Neuronal stem cell (in vitro differentiated cells): ENCODE results near the gene ILK.

Experiments
- DNase-seq: peaks from one replicate; pipeline ENCODE4 v3.0.0-alpha.2; 2013; ENCODE audit warnings: low spot score
- H2AFZ ChIP-seq: one replicate; pipeline ENCODE4 v1.6.1; 2013; ENCODE audit warnings: mild to moderate bottlenecking, low read length, inconsistent platforms
- H2AK5ac ChIP-seq: 2 replicates; pipeline ENCODE4 v1.6.1; 2013; ENCODE audit warnings: low read depth, mild to moderate bottlenecking, inconsistent platforms, low read length, moderate library complexity, mixed read lengths
- H2BK120ac ChIP-seq: 2 replicates; pipeline ENCODE4 v1.6.1; 2013; ENCODE audit warnings: low read depth, mild to moderate bottlenecking, inconsistent platforms, low read length, moderate library complexity, mixed read lengths
- H2BK12ac ChIP-seq: one replicate; pipeline ENCODE4 v1.6.1; 2013; ENCODE audit warnings: low read length, inconsistent platforms
- H2BK15ac ChIP-seq: 2 replicates; pipeline ENCODE4 v1.6.1; 2013; ENCODE audit warnings: mild to moderate bottlenecking, low read length, inconsistent platforms, mixed read lengths
- H2BK5ac ChIP-seq: one replicate; pipeline ENCODE4 v1.6.1; 2013; ENCODE audit warnings: inconsistent platforms, mild to moderate bottlenecking, low read length, moderate library complexity
- H3K14ac ChIP-seq: one replicate; pipeline ENCODE4 v1.6.1; 2013; ENCODE audit warnings: low read length, inconsistent platforms
- H3K18ac ChIP-seq: 2 replicates; pipeline ENCODE4 v1.6.1; 2013; ENCODE audit warnings: low read length, inconsistent platforms
- H3K23ac ChIP-seq: 2 replicates; pipeline ENCODE4 v1.6.1; 2013; ENCODE audit warnings: low read depth, mild to moderate bottlenecking, mixed read lengths, low read length, inconsistent platforms; ENCODE audit not compliant: poor library complexity
- H3K27ac ChIP-seq: replicated peaks from 3 replicates; pipeline ENCODE4 v1.5.1; 2013; ENCODE audit warnings: low read length, inconsistent platforms
- H3K27me3 ChIP-seq, 3 experiments: 2 replicates each; pipeline ENCODE4 v1.6.1; 2013; ENCODE audit warnings: low read length in 3 of 3, mild to moderate bottlenecking in 2 of 3, inconsistent platforms in 1 of 3, low read depth in 1 of 3, mixed read lengths in 1 of 3, moderate library complexity in 1 of 3; ENCODE audit not compliant: control insufficient read depth in 3 of 3, insufficient read depth in 3 of 3
- H3K36me3 ChIP-seq, 2 donors: replicated peaks in 1 of 2; 2 replicates each; pipeline ENCODE4 v1.6.1; 2013; ENCODE audit warnings: low read length in 2 of 2; ENCODE audit not compliant: control insufficient read depth in 2 of 2, insufficient read depth in 2 of 2
- H3K4ac ChIP-seq: 2 replicates; pipeline ENCODE4 v1.6.1; 2013; ENCODE audit warnings: inconsistent platforms, mild to moderate bottlenecking, low read length, moderate library complexity
- H3K4me1 ChIP-seq, 2 donors: 1 replicate in 1 of 2; 2 replicates in 1 of 2; pipeline ENCODE4 v1.6.1; 2013; ENCODE audit warnings: low read length in 2 of 2, low read depth in 1 of 2; ENCODE audit not compliant: control insufficient read depth in 2 of 2, insufficient read depth in 1 of 2
- H3K4me2 ChIP-seq: one replicate; pipeline ENCODE4 v1.6.1; 2013; ENCODE audit warnings: mild to moderate bottlenecking, low read length, inconsistent platforms; ENCODE audit not compliant: insufficient read depth, poor library complexity, severe bottlenecking
- H3K4me3 ChIP-seq, 2 donors: 2 replicates each; pipeline ENCODE4 v1.5.1; 2013; ENCODE audit warnings: low read length in 2 of 2, mild to moderate bottlenecking in 2 of 2, inconsistent platforms in 1 of 2, moderate library complexity in 1 of 2
- H3K79me1 ChIP-seq: one replicate; pipeline ENCODE4 v1.6.1; 2013; ENCODE audit warnings: low read depth, mild to moderate bottlenecking, inconsistent platforms, low read length, moderate library complexity
- H3K9ac ChIP-seq: one replicate; pipeline ENCODE4 v1.6.1; 2013; ENCODE audit warnings: mild to moderate bottlenecking, low read depth, low read length, inconsistent platforms; ENCODE audit not compliant: poor library complexity
- H3K9me3 ChIP-seq, 2 donors: replicated peaks in 1 of 2; 2 replicates each; pipeline versions ENCODE3 to v1.6.1; 2013; ENCODE audit warnings: low read length in 2 of 2, mild to moderate bottlenecking in 2 of 2, inconsistent platforms in 1 of 2, low read depth in 1 of 2, mixed read lengths in 1 of 2, moderate library complexity in 1 of 2; ENCODE audit not compliant: control insufficient read depth in 2 of 2, insufficient read depth in 1 of 2
- H4K8ac ChIP-seq: one replicate; pipeline ENCODE4 v1.6.1; 2013; ENCODE audit warnings: low read depth, mild to moderate bottlenecking, inconsistent platforms, low read length, moderate library complexity
- H4K91ac ChIP-seq: one replicate; pipeline ENCODE4 v1.6.1; 2013; ENCODE audit warnings: low read length, low read depth, mild to moderate bottlenecking, inconsistent platforms; ENCODE audit not compliant: poor library complexity
- WGBS, 2 donors: extraction: QIAGEN DNeasy Blood & Tissue Kit; methylation state at CpG; one replicate each; pipeline ENCODE4 v1.1.7; 2013; ENCODE audit warnings: missing lambda C conversion rate in 2 of 2, mixed read lengths in 1 of 2; ENCODE audit not compliant: insufficient read length in 2 of 2, insufficient replicate concordance in 1 of 2; ENCODE audit errors: extremely low coverage in 2 of 2; 5-methylcytosine and 5-hydroxymethylcytosine counted together

ILK gene

DNA sequence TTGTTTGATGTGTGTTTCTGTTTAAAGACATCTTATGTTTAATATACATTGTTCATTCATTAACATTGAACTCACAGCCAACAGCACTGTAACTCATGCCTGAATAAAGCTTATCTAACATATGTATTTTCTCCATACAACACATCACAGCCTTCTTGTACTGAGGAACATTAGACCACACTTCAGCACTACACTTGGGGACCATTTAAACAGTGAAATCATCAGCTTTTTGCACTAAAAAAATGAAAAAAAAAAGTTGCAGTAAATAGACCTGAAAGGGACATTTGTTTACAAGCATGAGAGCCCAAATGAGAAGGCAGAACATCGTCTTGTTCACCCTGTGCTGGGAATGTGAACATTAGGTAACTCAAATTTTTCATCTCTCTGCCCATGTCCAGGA lies 31.0 kb downstream of the ILK start:
- Histone ChIP-seq H3K36me3 (peaks cover 3 to 81% of the 10 kb centered on the region in 2 donors), H3K27me3 (peaks cover 0 to 20% (median 3%) of the 10 kb centered on the region in 3 experiments), H3K27ac (no peak overlapping the region), H2BK120ac (no peak overlapping the region), H3K9ac (no peak overlapping the region), H2BK5ac (no peak overlapping the region), H3K23ac (no peak overlapping the region), H3K4me1 (peaks cover 10% of the 10 kb centered on the region in 2 donors), H4K91ac (no peak overlapping the region), H3K4ac (no peak overlapping the region), H2BK15ac (no peak overlapping the region), H2AK5ac (no peak overlapping the region), H2AFZ (no peak overlapping the region), H3K4me3 (no peak overlapping the region), H3K14ac (no peak overlapping the region), H3K9me3 (peaks cover 0 to 3% of the 10 kb centered on the region in 2 donors), H3K4me2 (no peak overlapping the region), H2BK12ac (no peak overlapping the region), H3K79me1 (peaks cover 1% of the 10 kb centered on the region), H3K18ac (no peak overlapping the region), H4K8ac (no peak overlapping the region)
- DNase-seq = no peak
- WGBS, 2 donors = no CpG with 5 or more reads among the region's 1 CpG

DNA sequence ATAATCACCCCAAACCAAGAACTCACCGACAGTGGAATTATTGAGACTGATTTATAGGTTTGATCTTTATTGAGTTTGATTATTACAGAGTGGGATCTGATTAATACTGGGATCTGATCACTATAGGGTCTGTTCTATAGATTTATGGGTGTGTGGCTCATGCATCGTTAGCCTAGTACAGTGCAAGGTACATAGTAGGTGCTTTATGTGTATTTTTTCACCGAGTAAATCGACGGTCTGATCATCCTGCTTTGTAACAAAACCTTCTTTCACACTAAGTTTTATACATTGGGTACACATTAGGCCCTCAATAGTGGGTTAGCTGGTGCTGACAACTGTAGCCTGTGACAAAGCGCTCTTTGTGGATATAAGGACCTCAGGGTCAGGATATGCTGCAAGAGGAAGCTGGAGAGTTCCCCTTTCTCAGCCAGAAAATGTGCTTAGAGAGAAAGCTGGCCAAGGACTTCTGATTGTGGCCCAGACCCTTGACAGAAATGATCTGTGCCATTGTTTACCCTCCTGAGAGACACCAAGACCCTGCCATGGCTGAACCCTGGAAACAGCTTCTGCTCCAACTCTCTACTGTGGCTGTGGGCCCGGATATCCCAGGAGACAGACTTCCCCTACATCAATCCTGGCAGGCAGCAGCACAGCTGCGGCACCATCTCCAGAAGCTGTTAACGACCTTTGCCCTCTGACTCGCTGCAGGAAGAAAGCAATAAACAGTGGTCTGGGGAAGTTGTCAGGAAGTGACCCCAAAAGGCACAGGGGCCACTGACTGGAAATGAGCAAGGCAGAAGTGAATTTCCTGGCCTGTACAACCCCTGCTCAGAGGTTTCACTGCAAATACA lies 31.7 kb downstream of the ILK start:
- WGBS, 2 donors = no CpG with 5 or more reads among the region's 10 CpGs
- no peak overlapping the region for H3K4me2 ChIP-seq
- H3K14ac ChIP-seq = no peak overlapping the region
- H3K4me3 ChIP-seq = no peak overlapping the region
- H3K9ac ChIP-seq = no peak overlapping the region
- no peaks in the 10 kb centered on the region for H3K9me3 ChIP-seq
- peak overlapping the region; percentile 13 for H2AFZ ChIP-seq
- no peak overlapping the region for H2BK120ac ChIP-seq
- no peak overlapping the region for H2AK5ac ChIP-seq
- no peaks in the 10 kb centered on the region for H3K79me1 ChIP-seq
- no peak overlapping the region for H3K18ac ChIP-seq
- no peak for DNase-seq
- H4K91ac ChIP-seq = no peak overlapping the region
- no peak overlapping the region for H3K4ac ChIP-seq
- H3K36me3 ChIP-seq = peaks cover 8 to 84% of the 10 kb centered on the region in 2 donors
- no peak overlapping the region for H3K27ac ChIP-seq
- no peak overlapping the region for H2BK5ac ChIP-seq
- peaks cover 0 to 13% (median 0%) of the 10 kb centered on the region in 3 experiments for H3K27me3 ChIP-seq
- H4K8ac ChIP-seq = no peak overlapping the region
- peaks cover 5 to 10% of the 10 kb centered on the region in 2 donors for H3K4me1 ChIP-seq
- no peak overlapping the region for H3K23ac ChIP-seq
- H2BK15ac ChIP-seq = no peak overlapping the region
- no peak overlapping the region for H2BK12ac ChIP-seq

DNA sequence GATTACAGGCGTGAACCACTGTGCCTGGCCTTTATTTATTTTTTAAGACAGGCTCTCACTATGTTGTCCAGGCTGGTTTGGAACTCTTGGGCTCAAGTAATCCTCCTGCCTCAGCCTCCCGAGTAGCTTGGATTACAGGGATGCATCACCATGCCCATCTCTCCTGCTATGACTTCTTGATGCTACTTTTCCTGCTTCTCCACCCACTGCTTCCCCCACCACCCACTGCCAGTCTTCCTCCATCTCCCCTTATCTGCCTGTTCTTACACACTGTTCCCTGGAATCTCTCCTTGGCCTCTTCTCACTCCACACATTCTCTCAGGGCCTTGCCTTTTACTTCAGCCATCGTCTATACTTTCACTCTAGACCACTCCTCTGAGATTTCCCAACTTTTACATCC lies 32.9 kb downstream of the ILK start:
- Histone ChIP-seq H2BK120ac (no peak overlapping the region), H3K23ac (no peak overlapping the region), H3K4me3 (no peak overlapping the region), H3K36me3 (peaks cover 7 to 85% of the 10 kb centered on the region in 2 donors), H3K9me3 (no peaks in the 10 kb centered on the region), H2AFZ (no peak overlapping the region), H3K27ac (no peak overlapping the region), H3K27me3 (peaks cover 0 to under 1% (median 0%) of the 10 kb centered on the region in 3 experiments), H2BK15ac (no peak overlapping the region), H3K14ac (no peak overlapping the region), H4K8ac (no peak overlapping the region), H3K79me1 (no peaks in the 10 kb centered on the region), H4K91ac (no peak overlapping the region), H2BK5ac (no peak overlapping the region), H3K9ac (no peak overlapping the region), H2BK12ac (no peak overlapping the region), H3K18ac (no peak overlapping the region), H3K4ac (no peak overlapping the region), H2AK5ac (no peak overlapping the region), H3K4me1 (peaks cover 5 to 10% of the 10 kb centered on the region in 2 donors), H3K4me2 (no peak overlapping the region)
- no CpG with 5 or more reads among the region's 3 CpGs for WGBS, 2 donors
- DNase-seq = no peak

DNA sequence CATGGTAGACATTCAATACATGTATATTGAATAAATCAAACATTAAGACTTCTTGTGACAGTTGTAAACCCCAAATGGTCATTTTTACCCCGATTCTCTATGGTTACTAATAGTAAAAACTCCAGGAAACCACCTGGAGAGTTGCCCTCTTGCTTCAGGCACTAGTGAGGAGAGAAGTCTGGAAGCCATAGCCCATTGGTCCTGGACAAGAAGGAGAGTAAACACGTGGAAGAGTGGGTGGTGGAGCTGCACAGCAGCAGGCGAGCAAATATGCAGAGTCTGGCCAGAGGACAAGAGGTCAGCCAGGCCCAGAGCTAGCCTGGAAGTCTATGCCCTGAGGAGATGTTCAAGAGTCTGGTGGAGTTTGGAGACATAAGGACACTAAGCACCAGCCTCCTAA lies 34.3 kb downstream of the ILK start:
- WGBS, 2 donors = no CpG with 5 or more reads among the region's 3 CpGs
- Histone ChIP-seq H2BK120ac (no peak overlapping the region), H4K8ac (no peak overlapping the region), H3K9me3 (no peaks in the 10 kb centered on the region), H3K14ac (peak overlapping the region; percentile 12), H2BK15ac (no peak overlapping the region), H3K79me1 (no peaks in the 10 kb centered on the region), H3K27ac (no peak overlapping the region), H4K91ac (no peak overlapping the region), H3K4ac (no peak overlapping the region), H2BK5ac (no peak overlapping the region), H3K4me1 (peaks cover 5 to 10% of the 10 kb centered on the region in 2 donors), H3K23ac (no peak overlapping the region), H3K4me3 (no peak overlapping the region), H2BK12ac (no peak overlapping the region), H3K27me3 (no peaks in the 10 kb centered on the region), H2AK5ac (no peak overlapping the region), H3K9ac (no peak overlapping the region), H3K36me3 (peaks cover 7 to 74% of the 10 kb centered on the region in 2 donors), H3K18ac (no peak overlapping the region), H2AFZ (no peak overlapping the region), H3K4me2 (no peak overlapping the region)
- DNase-seq = no peak
